Heart right ventricle (tissue), 16 donors: ENCODE data around the gene SLC2A13. TPM values are rescaled to one million over a fixed set of nuclear protein-coding genes. Genes with fewer than 3 reads are reported as not detected.

Experiments
- ATAC-seq, 8 donors: fragments of 200-7000 bp; cut with Tn5 transposase; one replicate each; pipeline ENCODE4 v1.9.1; 2020; ENCODE audit warnings: mild to moderate bottlenecking in 8 of 8, moderate library complexity in 8 of 8, moderate number of reproducible peaks in 1 of 8
- DNase-seq, 2 donors: peaks; one replicate each; pipeline ENCODE4 v3.0.0-alpha.2; 2020
- H3K27ac ChIP-seq, 10 donors: fragments of 200-600 bp; sonication (generic) in 2 of 10; one replicate each; pipeline versions ENCODE4 v1.5.0 to v1.8.0; 2020 to 2022; ENCODE audit warnings: mild to moderate bottlenecking in 3 of 10
- H3K27me3 ChIP-seq, 7 donors: fragments of 200-600 bp; one replicate each; pipeline ENCODE4 v1.8.0; 2021 to 2022; ENCODE audit warnings: mild to moderate bottlenecking in 2 of 7
- H3K36me3 ChIP-seq, 9 donors: fragments of 200-600 bp; sonication (generic) in 1 of 9; one replicate each; pipeline versions ENCODE4 v1.5.0 to v1.8.0; 2020 to 2022; ENCODE audit warnings: mild to moderate bottlenecking in 2 of 9
- H3K4me1 ChIP-seq, 9 donors: fragments of 200-600 bp; sonication (generic) in 1 of 9; one replicate each; pipeline versions ENCODE4 v1.5.0 to v1.8.0; 2020 to 2022; ENCODE audit warnings: mild to moderate bottlenecking in 4 of 9
- H3K4me3 ChIP-seq, 10 donors: fragments of 200-600 bp; sonication (generic) in 2 of 10; one replicate each; pipeline versions ENCODE4 v1.5.0 to v1.8.0; 2020 to 2022; ENCODE audit warnings: mild to moderate bottlenecking in 7 of 10, moderate library complexity in 2 of 10
- H3K9me3 ChIP-seq, 11 donors: fragments of 200-600 bp in 10 of 11; sonication (generic) in 2 of 11; one replicate each; pipeline versions ENCODE4 v1.5.0 to v1.8.0; 2013 to 2022; ENCODE audit warnings: mild to moderate bottlenecking in 2 of 11, control low read depth in 1 of 11, moderate library complexity in 1 of 11
- CTCF ChIP-seq, 9 donors: fragments of 200-600 bp; sonication (generic) in 2 of 9; IDR thresholded peaks; one replicate each; pipeline versions ENCODE4 v1.5.0 to v1.8.0; 2021 to 2022; ENCODE audit warnings: antibody characterized with exemption in 9 of 9, mild to moderate bottlenecking in 5 of 9, moderate library complexity in 1 of 9
- WGBS, 2 donors: extraction: QIAGEN DNeasy Blood & Tissue Kit; methylation state at CpG; one replicate each; pipeline ENCODE4 v1.1.7; 2013; ENCODE audit warnings: inconsistent platforms in 1 of 2; 5-methylcytosine and 5-hydroxymethylcytosine counted together
- intact Hi-C, 10 donors: fragments of 100-400 bp; cut with DNase I; formaldehyde crosslinking; loops; one replicate each; pipeline versions ENCODE4 v1.11.1 to v1.14.2; 2022
- polyA plus RNA-seq, 2 donors: library from polyadenylated mRNA; stranded (reverse); fragments of 200-250 nt; gene quantifications; one replicate each; pipeline ENCODE4 v1.2.3, GENCODE V29; 2013
- total RNA-seq, 10 donors: library from RNA; stranded (reverse); fragmentation: NEBNext Ultra II Directional in 3 of 10; extraction: Animal tissue kit (Norgen Biotek cat#: 25700) in 3 of 10; gene quantifications; one replicate each; pipeline versions ENCODE4 v1.2.1 to v1.2.4, GENCODE V29; 2021 to 2023
- donor health status: Arrhythmogenic right ventricular cardiomyopathy.
- donor health status: ischemic (EF 13 %, LVEDD 7.1; RV severe dilation, severe dysfunction).
- donor health status: healthy with polysubstance abuse.
- donor health status: DM: no; HTN: yes; CAD: no.
- donor health status: DM: no; HTN: no; CAD: no.
- donor health status: ischemic (EF 25% LVEDD 6.9; RV normal size, moderate dysfunction).
- donor health status: ischemic (EF 25% LVEDD 5.7; RV mildly dilated, moderate dysfunction).
- donor health status: healthy.
- donor health status: DM: yes; HTN: yes; CAD: no.
- donor health status: Ischemic cardiomyopathy.
- donor health status: ischemic (EF 35%, LVEDD 5.7; RV mildly dilated, moderate dysfunction).
- donor health status: nonischemic (EF 11% LVEDD 7.7; RV severe dilation, severe dysfunction).
- donor health status: DM: yes; HTN: yes; CAD: no.
- donor health status: PGD.
- donor health status: ischemic (EF 29% LVEDD 5.4; RV normal size, mild dysfunction).
- donor health status: nonischemic (EF 23%, LVEDD 6.1; RV moderate dilation, normal function).

Gene SLC2A13
- total and polyA plus RNA-seq, 12 donors = 2.6 to 14.2 (median 9.8) TPM

DNA sequence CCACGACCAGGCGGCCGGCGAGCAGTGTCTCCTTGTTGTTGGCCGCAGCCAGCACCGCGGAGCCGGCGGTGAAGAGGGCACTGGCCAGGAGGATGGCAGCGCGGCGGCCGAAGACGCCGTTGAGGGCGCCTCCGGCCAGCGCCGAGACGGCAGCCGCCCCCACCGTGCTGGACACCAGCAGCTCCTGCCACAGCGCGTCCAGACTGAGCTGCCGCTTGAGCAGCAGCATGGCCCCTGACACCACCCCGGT lies 691 bp downstream of the SLC2A13 start:
- DNase-seq (peak in 1 of 2 donors; percentile 41), ATAC-seq (peak; percentile 43 to 76 (median 60))
- WGBS, 2 donors = 0% methylated on average over 26 of the region's 26 CpGs
- no peak for TF ChIP-seq CTCF (IDR thresholded peaks at IDR 0.05)
- H3K36me3 ChIP-seq = no peaks in the 10 kb centered on the region
- peak overlapping the region; percentile 78 to 99 (median 93) for H3K4me3 ChIP-seq
- intact Hi-C loops = loop anchor here in 7 of 10 donors (5.0 to 10.0 kb wide), 8 partner anchors 43 to 520 kb away; no protein-coding TSS in a partner anchor
- no peaks in the 10 kb centered on the region for H3K9me3 ChIP-seq
- H3K27ac ChIP-seq = peak overlapping the region in 9 of 10 donors; percentile 86 to 93 (median 87)
- H3K4me1 ChIP-seq = peaks cover 0 to 39% (median 31%) of the 10 kb centered on the region in 9 donors
- H3K27me3 ChIP-seq = peaks cover 0 to 4% (median 0%) of the 10 kb centered on the region in 7 donors

DNA sequence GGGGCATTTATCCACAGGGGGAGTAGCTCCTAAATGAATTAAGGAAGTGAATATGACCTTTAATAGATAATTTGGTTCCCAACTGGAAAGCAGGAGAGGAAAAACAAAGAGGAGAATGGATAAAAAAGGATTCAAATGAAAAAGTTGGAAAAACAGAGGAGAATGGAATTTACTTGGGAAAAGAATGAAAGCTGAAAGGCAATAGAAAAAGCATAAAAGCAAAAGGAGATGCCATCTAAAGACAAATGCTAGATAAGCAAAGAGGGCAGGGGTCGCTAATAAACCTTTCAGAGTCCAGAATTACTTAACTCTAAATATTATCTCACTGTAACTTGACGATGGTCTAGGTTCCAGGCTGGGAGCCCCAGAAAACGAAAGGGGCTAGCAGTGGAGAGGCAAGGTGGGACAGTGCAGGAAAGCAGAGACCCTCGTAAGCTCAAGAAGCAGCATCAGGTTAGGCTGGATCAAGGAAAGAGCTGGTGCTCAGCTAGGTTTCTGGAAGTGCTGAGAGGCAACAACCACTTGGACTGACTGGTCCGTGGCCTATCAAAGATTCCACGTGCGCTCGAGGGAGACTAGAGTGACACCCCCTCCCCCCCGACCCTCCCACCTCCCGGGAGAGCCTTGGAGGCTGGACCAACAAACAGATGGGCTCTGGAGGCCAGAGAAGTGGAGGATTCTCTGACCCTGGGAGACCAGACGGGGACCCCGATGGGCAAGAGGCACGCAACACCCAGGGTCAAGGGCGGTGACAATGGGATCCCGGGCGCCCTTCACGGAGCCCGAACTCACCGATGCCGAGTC lies 1.2 kb downstream of the SLC2A13 start:
- H3K27me3 ChIP-seq = peaks cover 0 to 3% (median 0%) of the 10 kb centered on the region in 7 donors
- TF ChIP-seq CTCF (IDR thresholded peaks at IDR 0.05) = no peak
- DNase-seq = peak in 1 of 2 donors; percentile 9
- peak overlapping the region; percentile 78 to 99 (median 93) for H3K4me3 ChIP-seq
- peak in 2 of 8 donors; percentile 1 to 4 for ATAC-seq
- H3K9me3 ChIP-seq = no peaks in the 10 kb centered on the region
- H3K27ac ChIP-seq = peak overlapping the region in 9 of 10 donors; percentile 86 to 93 (median 87)
- 17 to 21% methylated on average over 20 of the region's 20 CpGs for WGBS, 2 donors
- H3K36me3 ChIP-seq = no peaks in the 10 kb centered on the region
- intact Hi-C loops = loop anchor here in 8 of 10 donors (5.0 to 10.0 kb wide), 10 partner anchors 42 to 520 kb away; no protein-coding TSS in a partner anchor
- peaks cover 0 to 44% (median 34%) of the 10 kb centered on the region in 9 donors for H3K4me1 ChIP-seq

DNA sequence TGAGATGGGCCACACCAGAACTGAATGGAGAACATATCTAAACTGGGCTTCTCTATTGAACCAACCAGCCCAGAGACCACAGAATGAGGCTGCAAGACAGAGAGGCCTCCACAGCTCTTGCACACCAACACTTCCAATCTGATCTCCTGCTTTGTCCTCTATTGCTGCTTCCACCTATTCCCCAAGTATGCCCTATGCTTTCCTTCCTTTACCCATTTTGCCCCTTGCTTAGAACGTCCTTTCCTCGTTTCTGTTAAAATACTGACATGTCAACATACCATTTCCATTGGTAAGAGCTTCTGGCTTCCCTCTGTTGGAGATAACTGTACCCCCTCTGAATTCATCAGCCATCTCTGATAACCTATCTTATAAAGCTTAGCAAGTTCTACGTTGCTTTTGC lies 2.8 kb downstream of the SLC2A13 start:
- no peak for ATAC-seq
- Histone ChIP-seq H3K4me3 (peak overlapping the region in 1 of 10 donors; percentile 89), H3K27ac (no peak overlapping the region), H3K27me3 (no peaks in the 10 kb centered on the region), H3K36me3 (no peaks in the 10 kb centered on the region), H3K4me1 (peaks cover 0 to 49% (median 36%) of the 10 kb centered on the region in 9 donors), H3K9me3 (no peaks in the 10 kb centered on the region)
- intact Hi-C loops = loop anchor here in 6 of 10 donors (5.0 to 10.0 kb wide), 6 partner anchors 48 to 518 kb away; no protein-coding TSS in a partner anchor
- TF ChIP-seq CTCF (IDR thresholded peaks at IDR 0.05) = no peak
- no peak for DNase-seq
- WGBS, 2 donors = 79 to 84% methylated on average over 3 of the region's 3 CpGs

DNA sequence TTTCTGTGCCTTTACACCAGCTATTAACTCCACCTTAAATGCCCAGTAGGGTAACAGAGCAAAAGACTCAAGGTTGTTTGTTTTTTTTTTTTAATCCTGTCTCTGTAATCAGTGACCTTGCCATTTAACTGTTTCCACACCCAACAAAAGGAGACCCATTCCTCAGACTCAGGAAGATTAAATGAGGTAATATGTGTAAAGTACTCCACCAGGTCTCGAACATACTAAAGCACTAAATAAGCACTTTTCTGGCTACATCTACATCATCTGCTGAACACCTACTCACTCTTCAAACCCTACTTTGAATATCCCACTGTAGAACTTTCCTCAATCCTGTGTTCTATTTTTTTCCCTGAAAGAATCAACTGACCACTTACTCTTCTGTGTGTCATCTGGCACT lies 4.1 kb downstream of the SLC2A13 start:
- Histone ChIP-seq H3K36me3 (no peaks in the 10 kb centered on the region), H3K4me3 (no peak overlapping the region), H3K9me3 (no peaks in the 10 kb centered on the region), H3K27me3 (no peaks in the 10 kb centered on the region), H3K27ac (no peak overlapping the region), H3K4me1 (peaks cover 0 to 42% (median 27%) of the 10 kb centered on the region in 9 donors)
- WGBS, 2 donors = 93 to 100% methylated on average over 1 of the region's 1 CpG
- intact Hi-C loops = loop anchor here in 6 of 10 donors (5.0 to 10.0 kb wide), 6 partner anchors 47 to 517 kb away; no protein-coding TSS in a partner anchor
- ATAC-seq (no peak), DNase-seq (no peak)
- TF ChIP-seq CTCF (IDR thresholded peaks at IDR 0.05) = no peak
